ENCODE data around the gene GAB2. TPM values are rescaled to one million over a fixed set of nuclear protein-coding genes. Genes with fewer than 3 reads are reported as not detected.
"Not testable (repeated sequence)": the region's sequence is repeated elsewhere in the genome, so short reads cannot be mapped to it uniquely, and the experiment has no call there.

Gene GAB2
- 4.2 TPM for polyA plus RNA-seq

- H3K27ac Mint-ChIP-seq, result peak within 1 kb of the TSS; percentile 97 to 99 (median 98)
- H3K9me3 Mint-ChIP-seq, result no peaks in the 10 kb centered on the region
- H3K27me3 Mint-ChIP-seq, result no peaks in the 10 kb centered on the region
- no peaks in the 10 kb centered on the region for H3K36me3 Mint-ChIP-seq
- peaks cover 48 to 56% (median 52%) of the 10 kb centered on the region in 3 donors for H3K4me1 Mint-ChIP-seq
- peak within 1 kb of the TSS; percentile 94 to 99 (median 99) for H3K4me3 Mint-ChIP-seq
Observed at GRCh38 chr11:78417175-78417887, at the start of gene GAB2. Gene GAB2 (minus strand): TSS chr11:78417820. CDS start chr11:78417720, 100 bp downstream.

GRCh38 chr11:78467370-78467769, 49.8 kb upstream of the GAB2 start:
- peaks cover 31 to 40% (median 32%) of the 10 kb centered on the region in 3 donors for H3K4me1 Mint-ChIP-seq
- H3K36me3 Mint-ChIP-seq, result peaks cover 4% of the 10 kb centered on the region
- peaks cover 0 to 1% (median 0%) of the 10 kb centered on the region in 3 donors for H3K9me3 Mint-ChIP-seq
- H3K27me3 Mint-ChIP-seq, result no peaks in the 10 kb centered on the region
- no peak overlapping the region for H3K4me3 Mint-ChIP-seq
- no peak overlapping the region for H3K27ac Mint-ChIP-seq

- Mint-ChIP-seq H3K4me1 (peaks cover 28 to 42% (median 38%) of the 10 kb centered on the region in 3 donors), H3K27ac (peak overlapping the region; percentile 78 to 97 (median 89)), H3K36me3 (peaks cover 4% of the 10 kb centered on the region), H3K27me3 (no peaks in the 10 kb centered on the region), H3K4me3 (peak overlapping the region; percentile 30 to 80 (median 64)), H3K9me3 (no peaks in the 10 kb centered on the region)
Observed at GRCh38 chr11:78465169-78465942, 47.7 kb upstream of the GAB2 start.

- Mint-ChIP-seq H3K4me1 (peaks cover 31 to 38% (median 35%) of the 10 kb centered on the region in 3 donors), H3K27ac (peak overlapping the region; percentile 34 to 97 (median 89)), H3K4me3 (peak overlapping the region in 2 of 4 donors; percentile 69 to 70)
- H3K36me3 Mint-ChIP-seq, H3K27me3 Mint-ChIP-seq, H3K9me3 Mint-ChIP-seq: not testable (repeated sequence)
Observed at GRCh38 chr11:78464787-78465168, 47.2 kb upstream of the GAB2 start.

- Mint-ChIP-seq H3K36me3 (peaks cover 17% of the 10 kb centered on the region), H3K27ac (peak overlapping the region in 1 of 3 donors; percentile 9)
Observed at GRCh38 chr11:78460471-78460870, 42.9 kb upstream of the GAB2 start.

GRCh38 chr11:78459738-78460137, 42.1 kb upstream of the GAB2 start:
- Mint-ChIP-seq H3K4me1 (peaks cover 21 to 26% (median 24%) of the 10 kb centered on the region in 3 donors), H3K36me3 (peaks cover 17% of the 10 kb centered on the region), H3K4me3 (no peak overlapping the region), H3K27ac (peak overlapping the region in 1 of 3 donors; percentile 9), H3K27me3 (no peaks in the 10 kb centered on the region), H3K9me3 (peaks cover 0 to 5% (median 5%) of the 10 kb centered on the region in 3 donors)

More at GRCh38 chr11:78460471-78460870, 42.9 kb upstream of the GAB2 start:
- Mint-ChIP-seq H3K27me3 (no peaks in the 10 kb centered on the region), H3K9me3 (peaks cover 0 to 5% (median 3%) of the 10 kb centered on the region in 3 donors), H3K4me1 (peaks cover 24 to 29% (median 27%) of the 10 kb centered on the region in 3 donors), H3K4me3 (no peak overlapping the region)

- Mint-ChIP-seq H3K27ac (peak overlapping the region in 1 of 3 donors; percentile 44), H3K4me3 (no peak overlapping the region), H3K4me1 (peaks cover 17 to 27% (median 27%) of the 10 kb centered on the region in 3 donors), H3K9me3 (peaks cover 0 to 5% (median 5%) of the 10 kb centered on the region in 3 donors), H3K36me3 (peaks cover 19% of the 10 kb centered on the region), H3K27me3 (no peaks in the 10 kb centered on the region)
Observed at GRCh38 chr11:78457448-78457847, 39.8 kb upstream of the GAB2 start.

- H3K9me3 Mint-ChIP-seq, result peaks cover 0 to 2% (median 0%) of the 10 kb centered on the region in 3 donors
Observed at GRCh38 chr11:78453140-78453935, 35.7 kb upstream of the GAB2 start.

GRCh38 chr11:78451371-78452150, 33.9 kb upstream of the GAB2 start:
- no peak overlapping the region for H3K4me3 Mint-ChIP-seq
- H3K27ac Mint-ChIP-seq, result peak overlapping the region in 2 of 3 donors; percentile 46 to 87
- H3K27me3 Mint-ChIP-seq, result no peaks in the 10 kb centered on the region
- H3K36me3 Mint-ChIP-seq, result peaks cover 10% of the 10 kb centered on the region
- H3K9me3 Mint-ChIP-seq, result peaks cover 0 to 2% (median 0%) of the 10 kb centered on the region in 3 donors
- peaks cover 16 to 21% (median 19%) of the 10 kb centered on the region in 3 donors for H3K4me1 Mint-ChIP-seq

More at GRCh38 chr11:78453140-78453935, 35.7 kb upstream of the GAB2 start:
- peak overlapping the region in 1 of 3 donors; percentile 50 for H3K27ac Mint-ChIP-seq
- H3K4me3 Mint-ChIP-seq, result no peak overlapping the region
- H3K4me1 Mint-ChIP-seq, result peaks cover 15 to 25% (median 24%) of the 10 kb centered on the region in 3 donors
- peaks cover 11% of the 10 kb centered on the region for H3K36me3 Mint-ChIP-seq
- H3K27me3 Mint-ChIP-seq, result no peaks in the 10 kb centered on the region

GRCh38 chr11:78450866-78451265, 33.2 kb upstream of the GAB2 start:
- Mint-ChIP-seq H3K36me3 (peaks cover 8% of the 10 kb centered on the region), H3K27me3 (no peaks in the 10 kb centered on the region), H3K4me1 (peaks cover 16 to 19% (median 18%) of the 10 kb centered on the region in 3 donors), H3K9me3 (peaks cover 0 to 2% (median 0%) of the 10 kb centered on the region in 3 donors), H3K27ac (peak overlapping the region; percentile 46 to 87 (median 64)), H3K4me3 (peak overlapping the region in 1 of 4 donors; percentile 55)

GRCh38 chr11:78449866-78450265, 32.2 kb upstream of the GAB2 start:
- peaks cover 6% of the 10 kb centered on the region for H3K36me3 Mint-ChIP-seq
- H3K9me3 Mint-ChIP-seq, result no peaks in the 10 kb centered on the region
- no peak overlapping the region for H3K27ac Mint-ChIP-seq
- H3K4me1 Mint-ChIP-seq, result peaks cover 16 to 19% (median 18%) of the 10 kb centered on the region in 3 donors
- no peaks in the 10 kb centered on the region for H3K27me3 Mint-ChIP-seq
- H3K4me3 Mint-ChIP-seq, result no peak overlapping the region

GRCh38 chr11:78446210-78446609, 28.6 kb upstream of the GAB2 start:
- H3K27me3 Mint-ChIP-seq, result no peaks in the 10 kb centered on the region
- peaks cover 9% of the 10 kb centered on the region for H3K36me3 Mint-ChIP-seq
- H3K4me1 Mint-ChIP-seq, result peaks cover 5 to 12% (median 7%) of the 10 kb centered on the region in 3 donors
- no peak overlapping the region for H3K27ac Mint-ChIP-seq
- H3K4me3 Mint-ChIP-seq, result no peak overlapping the region
- H3K9me3 Mint-ChIP-seq, result no peaks in the 10 kb centered on the region

- Mint-ChIP-seq H3K9me3 (no peaks in the 10 kb centered on the region), H3K27ac (no peak overlapping the region), H3K27me3 (no peaks in the 10 kb centered on the region), H3K36me3 (peaks cover 9% of the 10 kb centered on the region), H3K4me3 (no peak overlapping the region), H3K4me1 (peaks cover 0 to 12% (median 2%) of the 10 kb centered on the region in 3 donors)
Observed at GRCh38 chr11:78444726-78445125, 27.1 kb upstream of the GAB2 start.

- no peak overlapping the region for H3K4me3 Mint-ChIP-seq
- no peak overlapping the region for H3K27ac Mint-ChIP-seq
- no peaks in the 10 kb centered on the region for H3K9me3 Mint-ChIP-seq
- no peaks in the 10 kb centered on the region for H3K27me3 Mint-ChIP-seq
- peaks cover 7% of the 10 kb centered on the region for H3K36me3 Mint-ChIP-seq
- peaks cover 10 to 18% (median 15%) of the 10 kb centered on the region in 3 donors for H3K4me1 Mint-ChIP-seq
Observed at GRCh38 chr11:78441956-78442355, 24.3 kb upstream of the GAB2 start.

Data from IgD-negative memory B cell (primary cell).